Esophagus muscularis mucosa (tissue), 3 donors: Measurements from ENCODE around the gene PTPRD.

ENCODE experiments used
- CTCF ChIP-seq, 3 experiments: fragments of 200-600 bp in 2 of 3; fragments of 450-650 bp in 1 of 3; sonication (generic) in 2 of 3; IDR thresholded peaks; one replicate each; pipeline ENCODE4 v1.5.1; 2017 to 2019; ENCODE audit warnings: antibody characterized with exemption in 3 of 3, mild to moderate bottlenecking in 2 of 3, moderate library complexity in 1 of 3
- POLR2A ChIP-seq: fragments of 450-650 bp; IDR thresholded peaks from one replicate; pipeline ENCODE4 v1.6.1; 2017; ENCODE audit warnings: antibody characterized with exemption, moderate library complexity, mild to moderate bottlenecking, low read depth
- POLR2AphosphoS5 ChIP-seq, 2 donors: sonication (generic); formaldehyde crosslinking; IDR thresholded peaks; one replicate each; pipeline ENCODE4 v1.6.1; 2017; ENCODE audit warnings: antibody characterized with exemption in 2 of 2

- TF ChIP-seq CTCF (IDR thresholded peaks at IDR 0.05) (no peak), POLR2AphosphoS5 (IDR thresholded peaks at IDR 0.05) (no peak), POLR2A (no peak)
Measured at GRCh38 chr9:10538073-10538472, 74.7 kb downstream of the PTPRD start.
